NB4 (cell line): Measurements from ENCODE around the gene GALNT12.

Experiments used
- DNase-seq: peaks from one replicate; pipeline ENCODE4 v3.0.0; 2010; ENCODE audit warnings: low read depth
- H3K4me3 ChIP-seq: one replicate; pipeline ENCODE4 v1.5.1; 2011; ENCODE audit warnings: mild to moderate bottlenecking, low read depth, low read length, moderate library complexity
- CTCF ChIP-seq: IDR thresholded peaks from one replicate; pipeline ENCODE4 v1.5.1; 2012; ENCODE audit warnings: low read depth, low read length
- MAX ChIP-seq: IDR thresholded peaks from 2 replicates; pipeline ENCODE4 v1.6.1; 2011; ENCODE audit warnings: low read depth, low read length
- MYC ChIP-seq: IDR thresholded peaks from 2 replicates; pipeline ENCODE4 v1.6.1; 2011; ENCODE audit warnings: low read depth, low read length
- POLR2A ChIP-seq: IDR thresholded peaks from 2 replicates; pipeline ENCODE4 v1.6.1; 2011; ENCODE audit warnings: mild to moderate bottlenecking; ENCODE audit not compliant: insufficient read length; ENCODE audit errors: extremely low read depth

Gene GALNT12

GRCh38 chr9:98875536-98875935 is 68.1 kb downstream of the GALNT12 start:
- no peak overlapping the region for H3K4me3 ChIP-seq
- TF ChIP-seq CTCF (no peak), MYC (no peak), POLR2A (no peak), MAX (no peak)
- DNase-seq: no peak

GRCh38 chr9:98877311-98877710 is 69.8 kb downstream of the GALNT12 start:
- no peak for TF ChIP-seq MAX
- TF ChIP-seq POLR2A: no peak
- TF ChIP-seq CTCF: no peak
- TF ChIP-seq MYC: no peak
- H3K4me3 ChIP-seq: no peak overlapping the region
- no peak for DNase-seq

- TF ChIP-seq MAX: no peak
- TF ChIP-seq MYC: no peak
- no peak for TF ChIP-seq CTCF
- no peak for TF ChIP-seq POLR2A
- no peak overlapping the region for H3K4me3 ChIP-seq
- DNase-seq: no peak
Observed at GRCh38 chr9:98879094-98879962, 71.9 kb downstream of the GALNT12 start.

- DNase-seq: no peak
- TF ChIP-seq MAX (no peak), CTCF (no peak), MYC (no peak), POLR2A (no peak)
- H3K4me3 ChIP-seq: no peak overlapping the region
Observed at GRCh38 chr9:98879963-98880310, 72.5 kb downstream of the GALNT12 start.

GRCh38 chr9:98880311-98881015 is 73.0 kb downstream of the GALNT12 start:
- no peak overlapping the region for H3K4me3 ChIP-seq
- DNase-seq: no peak
- TF ChIP-seq MYC (no peak), POLR2A (no peak), CTCF (no peak), MAX (no peak)
